GM18502 (cell line): ENCODE measurements around the gene SMAD4.
A peak's percentile ranks its signal among the peaks of the same experiment; 100 is the strongest.
"Not testable (repeated sequence)": the region's sequence is repeated elsewhere in the genome, so short reads cannot be mapped to it uniquely, and the experiment has no call there.

Source experiments
- ATAC-seq: cut with Tn5 transposase; IDR thresholded peaks from one replicate; pipeline ENCODE4 v1.9.1; 2021; ENCODE audit warnings: mild to moderate bottlenecking; ENCODE audit not compliant: unreplicated experiment, poor library complexity

The SMAD4 gene

GRCh38 chr18:51066273-51066672 lies 36.3 kb downstream of the SMAD4 start:
- ATAC-seq = no peak

- no peak for ATAC-seq
These were observed 38.1 kb downstream of the SMAD4 start for GRCh38 chr18:51068105-51068504.

- no peak for ATAC-seq
These were observed 39.9 kb downstream of the SMAD4 start for GRCh38 chr18:51069885-51070284.

GRCh38 chr18:51070545-51070944 lies 40.5 kb downstream of the SMAD4 start:
- no peak for ATAC-seq

- ATAC-seq = no peak
These were observed 42.7 kb downstream of the SMAD4 start for GRCh38 chr18:51072586-51073313.

- peak; percentile 78 for ATAC-seq
These were observed 44.6 kb downstream of the SMAD4 start for GRCh38 chr18:51074605-51075004.

- no peak for ATAC-seq
These were observed 46.5 kb downstream of the SMAD4 start for GRCh38 chr18:51076503-51076902.

GRCh38 chr18:51077217-51077616 lies 47.2 kb downstream of the SMAD4 start:
- ATAC-seq = peak; percentile 62

- ATAC-seq = no peak
These were observed 48.0 kb downstream of the SMAD4 start for GRCh38 chr18:51078026-51078425.

- ATAC-seq = peak; percentile 86
These were observed 52.7 kb downstream of the SMAD4 start for GRCh38 chr18:51082571-51083267.

GRCh38 chr18:51083398-51083797 lies 53.4 kb downstream of the SMAD4 start:
- no peak for ATAC-seq

GRCh38 chr18:51088410-51088809 lies 58.4 kb downstream of the SMAD4 start:
- ATAC-seq = no peak

GRCh38 chr18:51089691-51090090 lies 59.7 kb downstream of the SMAD4 start:
- no peak for ATAC-seq

GRCh38 chr18:51091270-51091669 lies 61.3 kb downstream of the SMAD4 start:
- no peak for ATAC-seq

GRCh38 chr18:51092117-51092516 lies 62.1 kb downstream of the SMAD4 start:
- ATAC-seq = no peak

GRCh38 chr18:51092967-51093366 lies 63.0 kb downstream of the SMAD4 start:
- ATAC-seq = not testable (repeated sequence)

- ATAC-seq = no peak
These were observed 67.2 kb downstream of the SMAD4 start for GRCh38 chr18:51097021-51097822.

GRCh38 chr18:51098082-51098481 lies 68.1 kb downstream of the SMAD4 start:
- ATAC-seq = no peak

- no peak for ATAC-seq
These were observed 68.5 kb downstream of the SMAD4 start for GRCh38 chr18:51098513-51098912.

GRCh38 chr18:51100385-51101120 lies 70.5 kb downstream of the SMAD4 start:
- no peak for ATAC-seq
